Measurements from ENCODE around the gene ALPL.

ALPL gene

DNA sequence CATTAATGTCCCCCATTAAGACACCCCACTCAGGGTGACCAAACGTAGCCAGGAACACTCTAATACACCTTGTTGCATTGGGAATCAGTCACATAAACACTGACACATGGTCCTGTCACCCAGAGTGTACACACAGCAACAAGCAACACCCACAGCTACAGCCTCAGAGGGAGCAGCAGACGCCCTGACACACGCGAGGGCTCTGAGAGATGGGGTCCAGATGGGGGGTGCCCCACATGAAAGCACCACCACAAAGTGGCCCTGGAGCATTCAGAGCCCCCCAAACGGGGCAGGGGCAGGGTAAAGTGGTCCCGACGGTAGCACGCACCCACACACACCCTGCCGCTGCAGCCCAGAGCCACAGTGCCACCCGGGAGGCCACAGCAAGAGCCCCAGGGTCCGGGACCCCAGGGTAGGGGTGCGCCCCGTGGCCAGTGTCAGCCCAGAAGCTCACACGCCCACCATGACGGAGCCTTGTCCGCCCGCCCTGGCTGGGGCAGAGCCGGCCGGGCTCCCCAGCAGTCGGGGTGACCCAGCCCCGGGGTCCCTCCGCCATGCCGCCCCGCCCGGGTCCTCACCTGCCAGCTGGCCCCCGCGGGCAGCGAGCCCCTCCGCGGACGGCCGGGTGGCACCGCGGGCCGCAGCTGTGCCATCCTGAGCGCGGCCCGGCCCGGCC lies 112.7 kb downstream of the ALPL start:
- no peak for DNase-seq

DNA sequence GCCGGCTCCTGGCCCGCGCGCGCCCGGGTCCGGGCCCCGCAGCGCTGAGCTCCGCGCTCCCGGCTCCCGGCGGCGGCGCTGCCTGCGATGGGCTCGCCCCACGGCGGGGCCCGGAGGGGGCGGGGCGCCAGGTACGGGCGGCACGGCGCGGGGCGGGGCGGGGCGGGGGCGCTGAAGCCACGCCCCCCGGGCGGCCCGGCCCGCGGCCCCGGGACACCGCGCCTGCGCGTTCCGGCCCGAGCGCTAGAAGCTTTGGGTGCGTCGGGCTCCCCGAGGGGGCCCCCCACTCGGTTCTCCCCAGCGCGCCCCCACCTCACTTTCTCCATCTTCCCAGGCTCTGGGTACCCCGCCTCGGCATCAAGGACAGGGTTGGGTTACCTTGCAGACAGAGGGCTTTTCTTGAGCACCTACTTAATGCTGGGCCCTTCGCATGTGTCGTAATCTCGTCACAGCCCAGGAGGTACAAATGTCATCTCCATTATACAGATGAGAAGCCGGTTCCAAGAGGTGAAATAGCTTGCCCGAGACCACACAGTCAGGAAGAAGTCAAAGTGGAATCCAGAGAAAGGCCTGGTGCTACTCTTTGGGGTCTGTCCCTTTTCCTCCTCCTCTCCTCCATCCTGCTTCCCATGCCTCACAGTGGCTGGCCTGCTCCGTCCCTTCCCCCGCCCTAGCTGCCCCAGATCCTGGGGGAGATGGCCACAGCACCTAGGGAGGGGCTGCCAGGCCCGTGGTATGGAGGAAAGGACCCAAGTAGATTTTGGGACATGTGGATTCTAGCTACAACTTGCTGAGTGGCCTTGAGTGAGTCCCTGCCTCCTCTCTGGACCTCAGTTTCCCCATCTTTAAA lies 113.5 kb downstream of the ALPL start:
- peak; percentile 78 for DNase-seq

DNA sequence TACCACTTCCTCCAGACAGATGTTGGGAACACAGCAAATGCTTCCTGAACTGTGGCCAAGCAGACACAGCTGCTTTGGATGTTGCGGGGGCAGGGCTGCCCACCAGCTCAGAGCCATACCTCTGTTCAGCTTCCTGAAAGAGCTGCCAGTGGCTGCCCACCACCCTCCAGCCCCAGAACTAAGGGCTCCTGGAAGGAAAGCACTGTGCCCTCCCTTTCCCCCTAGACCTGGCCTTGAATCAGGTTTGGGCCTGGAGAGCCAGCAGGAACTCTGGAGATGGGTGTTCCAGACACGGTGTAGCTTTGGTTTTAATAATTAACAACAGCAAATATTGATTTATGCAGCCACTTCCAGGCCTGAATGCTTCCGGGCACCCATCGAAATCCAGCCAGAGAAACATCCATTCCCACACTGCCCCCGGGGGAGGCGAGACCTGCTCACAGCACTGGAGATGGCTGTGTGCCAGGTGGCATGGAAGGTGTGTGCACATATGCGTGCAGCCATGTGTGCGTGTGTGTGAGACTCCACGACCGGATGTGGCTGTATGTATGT lies 114.3 kb downstream of the ALPL start:
- DNase-seq = no peak

DNA sequence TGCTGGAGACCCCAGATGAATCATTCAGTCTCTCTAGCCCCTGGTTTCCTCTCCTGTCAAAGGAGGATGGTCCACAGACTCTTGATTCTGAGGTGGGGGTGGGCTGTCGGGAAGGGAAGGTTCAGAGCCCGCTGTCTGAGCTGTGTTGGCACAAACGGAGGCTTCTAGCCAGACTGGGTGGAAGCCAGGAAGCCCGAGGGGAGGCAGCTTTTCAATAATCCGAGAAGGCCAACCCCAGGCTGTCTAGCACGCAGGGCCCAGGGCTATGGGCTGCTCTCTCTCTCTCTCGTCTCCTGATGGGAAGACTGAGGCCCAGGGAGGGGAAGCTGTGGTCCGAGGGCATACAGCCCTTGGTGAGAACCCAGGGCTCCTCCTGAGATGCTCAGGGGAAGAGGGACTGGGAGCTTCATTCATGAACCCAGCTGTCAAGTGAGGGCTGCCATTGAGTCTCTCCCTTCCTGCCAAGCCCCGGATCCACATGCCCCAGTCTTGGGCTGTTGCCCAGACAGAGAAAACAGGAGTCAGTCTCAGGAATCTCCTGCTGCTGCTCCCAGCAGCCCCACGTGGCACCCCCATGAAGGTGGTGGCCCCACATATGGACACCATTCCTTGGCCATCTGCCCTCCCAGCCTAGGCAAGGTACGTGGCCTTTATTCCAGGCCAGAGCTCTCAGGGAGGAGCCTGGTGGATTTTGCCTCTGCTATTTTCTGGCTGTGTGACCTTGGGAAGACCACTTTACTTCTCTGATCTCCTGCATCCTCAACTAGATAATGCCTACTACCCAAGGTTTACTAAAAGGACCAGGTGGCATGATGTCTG lies 115.6 kb downstream of the ALPL start:
- DNase-seq = no peak

DNA sequence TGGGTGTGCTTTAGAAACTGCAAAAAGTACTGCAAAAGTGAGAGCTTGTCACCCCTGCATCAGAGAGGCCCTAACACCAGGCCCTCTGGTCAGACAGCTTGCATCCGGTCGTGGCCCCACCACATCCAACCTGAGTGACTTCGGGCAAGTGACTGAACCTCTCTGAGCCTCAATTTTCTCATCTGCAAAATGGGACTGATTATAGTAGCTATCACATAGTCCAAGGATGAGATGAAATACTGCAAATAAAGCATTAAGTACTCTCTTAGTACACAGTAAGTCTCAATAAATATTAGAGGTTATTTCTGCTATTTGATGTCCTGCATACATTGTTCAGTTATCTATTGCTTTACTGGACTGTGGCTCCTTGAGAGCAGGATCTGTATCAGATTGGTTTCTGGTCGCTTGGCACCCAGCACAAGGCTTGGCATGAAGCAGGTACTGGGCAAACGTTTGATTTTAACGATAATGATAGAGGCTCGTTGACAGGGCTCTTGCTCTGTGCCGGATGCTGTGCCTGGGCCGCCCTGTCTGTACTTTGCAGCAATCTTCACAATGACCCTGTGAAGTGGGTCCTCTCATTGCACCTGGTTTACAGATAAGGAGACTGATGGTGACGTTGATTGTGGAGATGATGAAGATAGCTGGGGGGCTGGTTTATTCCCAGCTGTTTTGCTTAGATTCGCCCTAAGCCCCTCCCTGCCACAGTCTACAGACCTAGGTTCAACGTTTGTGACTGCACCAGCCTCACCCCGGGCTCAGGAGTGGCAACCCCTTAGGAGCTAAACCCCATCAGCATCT lies 116.4 kb downstream of the ALPL start:
- DNase-seq = no peak

DNA sequence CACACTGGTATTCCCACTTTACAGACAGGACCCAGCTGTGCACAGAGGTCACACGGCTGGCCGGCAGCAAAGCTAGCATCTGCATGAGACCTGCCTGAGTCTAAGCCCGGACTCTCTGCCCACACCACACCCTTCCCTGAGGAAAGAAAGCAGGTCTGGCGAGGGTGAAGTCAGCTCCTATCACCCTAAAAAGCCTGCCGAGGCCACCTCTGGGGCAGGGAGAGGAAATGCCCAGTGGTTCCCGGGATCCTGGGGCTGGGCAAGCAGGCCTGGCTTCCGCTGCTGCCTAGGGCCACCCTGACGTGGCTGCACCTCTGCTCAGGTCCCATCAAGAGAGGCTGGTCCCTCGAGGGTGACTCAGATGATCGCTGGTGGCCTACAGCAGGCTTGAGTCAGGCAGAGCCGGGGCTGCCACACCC lies 117.7 kb downstream of the ALPL start:
- DNase-seq = no peak
